ENCODE measurements around the gene RNF150. TPM values are rescaled to one million over a fixed set of nuclear protein-coding genes. Genes with fewer than 3 reads are reported as not detected.

The RNF150 gene
- total RNA-seq, 1 donor from 2014 or later, result 9.1 TPM

DNA sequence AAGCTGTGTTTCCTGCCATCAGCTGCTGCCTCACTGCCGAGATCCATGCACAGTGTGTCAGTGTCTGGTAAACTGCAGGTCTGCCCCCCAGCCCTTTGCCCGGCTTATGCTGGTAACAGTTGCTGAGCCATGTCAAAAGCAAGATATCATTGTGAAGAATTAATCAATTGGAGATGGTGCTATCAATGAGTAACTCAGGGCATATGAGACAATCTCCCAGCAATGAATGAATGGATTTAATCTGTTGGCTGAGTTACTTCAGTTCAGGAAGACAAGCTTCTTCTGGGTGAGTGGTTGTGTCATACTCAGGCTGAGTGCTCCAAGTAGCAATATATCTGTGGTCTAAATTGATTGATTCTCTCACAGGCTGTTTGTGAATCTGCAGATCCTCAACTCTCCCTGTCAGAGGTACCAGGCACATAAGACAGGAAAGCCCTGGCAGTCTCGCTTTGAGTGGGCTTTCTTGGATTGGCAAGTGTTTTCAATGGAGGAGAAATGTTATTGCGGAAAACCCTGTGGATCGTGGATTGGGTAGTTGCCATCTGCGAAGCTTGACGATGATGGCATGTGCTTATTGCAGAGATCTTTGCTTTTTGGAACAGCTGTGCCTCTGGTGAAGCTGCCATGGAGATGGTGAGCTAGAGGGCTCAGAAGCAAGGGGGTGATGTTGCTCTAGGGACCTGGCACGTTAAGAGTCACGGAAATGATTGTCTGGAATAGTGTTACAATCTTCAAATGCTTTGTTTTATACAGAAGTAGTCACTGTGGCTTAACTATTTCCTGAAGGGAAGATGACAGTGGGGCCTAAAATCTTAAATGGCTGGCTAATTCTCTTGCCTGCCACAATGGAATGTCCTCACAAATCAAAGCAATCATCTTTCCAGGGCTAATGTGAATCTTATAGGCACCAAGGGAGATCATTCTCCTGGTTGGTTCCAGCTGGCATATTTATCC is 229.5 kb downstream of the RNF150 start:
- no peak overlapping the region for H3K27ac ChIP-seq
- peaks cover 15% of the 10 kb centered on the region for H3K4me1 ChIP-seq
- no peaks in the 10 kb centered on the region for H3K27me3 ChIP-seq
- no peak for DNase-seq (ENCODE audit: extremely low spot score in 2 of 2)
- no peak overlapping the region for H3K4me3 ChIP-seq
- H3K9me3 ChIP-seq, result no peaks in the 10 kb centered on the region
- H3K36me3 ChIP-seq, result no peaks in the 10 kb centered on the region
- intact Hi-C loops (cut with DNase I), result no loop called here
- TF ChIP-seq CTCF (IDR thresholded peaks at IDR 0.05) (no peak), POLR2A (IDR thresholded peaks at IDR 0.05) (no peak), POLR2AphosphoS5 (IDR thresholded peaks at IDR 0.05; ENCODE audit: insufficient read depth in 1 of 2, low read depth in 1 of 2) (no peak)

GRCh38 chr4:140901736-140902336 is 231.4 kb downstream of the RNF150 start:
- H3K4me3 ChIP-seq, result no peak overlapping the region
- no peaks in the 10 kb centered on the region for H3K36me3 ChIP-seq
- TF ChIP-seq POLR2A (IDR thresholded peaks at IDR 0.05), result no peak
- TF ChIP-seq CTCF (IDR thresholded peaks at IDR 0.05), result no peak
- no peak for TF ChIP-seq POLR2AphosphoS5 (IDR thresholded peaks at IDR 0.05; ENCODE audit: insufficient read depth in 1 of 2, low read depth in 1 of 2)
- no peaks in the 10 kb centered on the region for H3K9me3 ChIP-seq
- DNase-seq (ENCODE audit: extremely low spot score in 2 of 2), result no peak
- H3K27ac ChIP-seq, result no peak overlapping the region
- intact Hi-C loops (cut with DNase I), result no loop called here
- peaks cover 15% of the 10 kb centered on the region for H3K4me1 ChIP-seq
- no peaks in the 10 kb centered on the region for H3K27me3 ChIP-seq

- no peaks in the 10 kb centered on the region for H3K9me3 ChIP-seq
- H3K4me1 ChIP-seq, result peaks cover 7% of the 10 kb centered on the region
- H3K36me3 ChIP-seq, result no peaks in the 10 kb centered on the region
- TF ChIP-seq POLR2AphosphoS5 (IDR thresholded peaks at IDR 0.05; ENCODE audit: insufficient read depth in 1 of 2, low read depth in 1 of 2) (no peak), CTCF (IDR thresholded peaks at IDR 0.05) (no peak), POLR2A (IDR thresholded peaks at IDR 0.05) (no peak)
- H3K4me3 ChIP-seq, result no peak overlapping the region
- DNase-seq (ENCODE audit: extremely low spot score in 2 of 2), result no peak
- H3K27ac ChIP-seq, result peak overlapping the region; percentile 42
- intact Hi-C loops (cut with DNase I), result no loop called here
- no peaks in the 10 kb centered on the region for H3K27me3 ChIP-seq
Observed at GRCh38 chr4:140893939-140894338, 239.3 kb downstream of the RNF150 start.

DNA sequence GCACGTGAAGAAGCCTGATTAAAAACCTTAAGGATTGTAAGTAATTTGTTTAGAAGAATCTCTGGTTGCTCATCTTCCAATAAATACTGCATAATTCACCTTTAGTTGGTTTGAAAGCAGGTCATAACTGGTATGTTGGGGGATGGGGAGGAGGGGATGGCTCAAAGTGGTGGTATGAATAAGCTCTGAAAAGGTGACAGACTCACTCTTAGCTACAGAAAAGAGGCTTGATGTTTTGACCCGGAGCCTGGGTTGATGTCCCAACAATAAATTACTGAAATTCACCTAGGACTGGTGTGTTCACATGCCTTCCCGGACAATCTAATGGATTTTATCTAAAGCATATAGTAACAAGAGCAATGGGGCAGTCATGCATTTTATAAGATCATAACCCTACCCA is 245.2 kb downstream of the RNF150 start:
- intact Hi-C loops (cut with DNase I), result loop anchor here (10.0 kb wide), 1 partner anchor 687 kb away; no protein-coding TSS in a partner anchor
- no peaks in the 10 kb centered on the region for H3K27me3 ChIP-seq
- H3K27ac ChIP-seq, result no peak overlapping the region
- no peaks in the 10 kb centered on the region for H3K36me3 ChIP-seq
- no peak for TF ChIP-seq CTCF (IDR thresholded peaks at IDR 0.05)
- no peak for TF ChIP-seq POLR2A (IDR thresholded peaks at IDR 0.05)
- no peaks in the 10 kb centered on the region for H3K9me3 ChIP-seq
- DNase-seq (ENCODE audit: extremely low spot score in 2 of 2), result no peak
- H3K4me3 ChIP-seq, result no peak overlapping the region
- H3K4me1 ChIP-seq, result no peaks in the 10 kb centered on the region

- no peak overlapping the region for H3K27ac ChIP-seq
- TF ChIP-seq CTCF (IDR thresholded peaks at IDR 0.05) (no peak), POLR2A (IDR thresholded peaks at IDR 0.05) (no peak), POLR2AphosphoS5 (IDR thresholded peaks at IDR 0.05; ENCODE audit: insufficient read depth in 1 of 2, low read depth in 1 of 2) (no peak)
- no peaks in the 10 kb centered on the region for H3K27me3 ChIP-seq
- no peaks in the 10 kb centered on the region for H3K36me3 ChIP-seq
- no peaks in the 10 kb centered on the region for H3K9me3 ChIP-seq
- intact Hi-C loops (cut with DNase I), result loop anchor here (10.0 kb wide), 1 partner anchor 687 kb away; no protein-coding TSS in a partner anchor
- no peaks in the 10 kb centered on the region for H3K4me1 ChIP-seq
- DNase-seq (ENCODE audit: extremely low spot score in 2 of 2), result no peak
- H3K4me3 ChIP-seq, result no peak overlapping the region
Observed at GRCh38 chr4:140887467-140887866, 245.8 kb downstream of the RNF150 start.

Measured in vagina (tissue), 2 donors.